H1 (cell line): Measurements from ENCODE around the gene GNAT1. TPM values are rescaled to one million over a fixed set of nuclear protein-coding genes. Genes with fewer than 3 reads are reported as not detected.

Source experiments
- CTCF ChIA-PET: fragments of 300-600 bp; sonication (Branson Sonifier 250); formaldehyde crosslinking; loops from one replicate; lab custom pipeline; 2021; ENCODE audit not compliant: partially characterized antibody; lab: Charles Lee
- POLR2A ChIA-PET: fragments of 300-600 bp; sonication (Branson Sonifier 250); formaldehyde crosslinking; loops from one replicate; lab custom pipeline; 2021; ENCODE audit warnings: inconsistent platforms; ENCODE audit not compliant: partially characterized antibody; lab: Charles Lee
- DNase-seq, 2 experiments: peaks; one replicate each; pipeline versions ENCODE4 v3.0.0 to v3.0.0-alpha.2; 2010 to 2022; ENCODE audit warnings: low spot score in 2 of 2, low read depth in 1 of 2, mixed read lengths in 1 of 2
- FAIRE-seq: peaks from 2 replicates; lab custom pipeline; 2011; peaks lifted over from hg19 to GRCh38; lab: Jason Lieb, UNC
- H2AFZ ChIP-seq: 2 replicates; pipeline ENCODE4 v1.8.1; 2012; ENCODE audit warnings: low read length, inconsistent platforms
- H2AK5ac ChIP-seq: 2 replicates; pipeline ENCODE4 v1.6.1; 2013; ENCODE audit warnings: low read depth, low read length
- H2BK120ac ChIP-seq: replicated peaks from 2 replicates; pipeline ENCODE3; 2013; ENCODE audit warnings: low read depth, low read length, inconsistent platforms
- H2BK12ac ChIP-seq: 2 replicates; pipeline ENCODE4 v1.6.1; 2013; ENCODE audit warnings: low read depth, low read length
- H2BK15ac ChIP-seq: 2 replicates; pipeline ENCODE4 v1.6.1; 2013; ENCODE audit warnings: low read length
- H2BK20ac ChIP-seq: 2 replicates; pipeline ENCODE4 v1.6.1; 2013; ENCODE audit warnings: low read length
- H2BK5ac ChIP-seq: 2 replicates; pipeline ENCODE4 v1.6.1; 2013; ENCODE audit warnings: low read depth, low read length
- H3K14ac ChIP-seq: 2 replicates; pipeline ENCODE4 v1.6.1; 2013; ENCODE audit warnings: inconsistent platforms; ENCODE audit not compliant: insufficient read length
- H3K18ac ChIP-seq: 2 replicates; pipeline ENCODE4 v1.6.1; 2013; ENCODE audit warnings: low read length; ENCODE audit errors: extremely low read depth
- H3K23ac ChIP-seq: 2 replicates; pipeline ENCODE4 v1.6.1; 2013; ENCODE audit warnings: inconsistent platforms; ENCODE audit not compliant: insufficient read length
- H3K23me2 ChIP-seq: 2 replicates; pipeline ENCODE4 v1.6.1; 2013; ENCODE audit warnings: low read depth, low read length
- H3K27ac ChIP-seq: 2 replicates; pipeline ENCODE4 v1.6.1; 2011; ENCODE audit warnings: low read depth, low read length, inconsistent platforms
- H3K27me3 ChIP-seq, 4 experiments: replicated peaks in 1 of 4; 1 replicate in 1 of 4; 2 replicates in 3 of 4; pipeline versions ENCODE4 v1.6.1 to v1.8.1; 2011 to 2013; ENCODE audit warnings: low read length in 3 of 4, mild to moderate bottlenecking in 3 of 4, inconsistent platforms in 2 of 4, mixed read lengths in 2 of 4, moderate library complexity in 1 of 4; ENCODE audit not compliant: control insufficient read depth in 3 of 4, insufficient read depth in 3 of 4; ENCODE audit errors: extremely low read depth in 1 of 4
- H3K36me3 ChIP-seq, 4 experiments: 2 replicates each; pipeline versions ENCODE4 v1.6.1 to v1.8.1; 2011 to 2013; ENCODE audit warnings: mild to moderate bottlenecking in 4 of 4, low read length in 3 of 4, moderate library complexity in 2 of 4, control low read depth in 1 of 4, inconsistent platforms in 1 of 4; ENCODE audit not compliant: insufficient read depth in 4 of 4, control insufficient read depth in 2 of 4
- H3K4ac ChIP-seq: replicated peaks from 2 replicates; pipeline ENCODE3; 2013; ENCODE audit warnings: low read length, low read depth, mixed read lengths, inconsistent platforms; ENCODE audit not compliant: insufficient read length
- H3K4me1 ChIP-seq, 4 experiments: replicated peaks in 1 of 4; 1 replicate in 1 of 4; 2 replicates in 3 of 4; pipeline versions ENCODE4 v1.6.1 to v1.8.1; 2011 to 2013; ENCODE audit warnings: low read length in 3 of 4, inconsistent platforms in 2 of 4, mixed read lengths in 1 of 4; ENCODE audit not compliant: insufficient read depth in 4 of 4, control insufficient read depth in 3 of 4
- H3K4me2 ChIP-seq, 2 experiments: 2 replicates each; pipeline versions ENCODE4 v1.6.1 to v1.8.1; 2011 to 2013; ENCODE audit warnings: low read depth in 2 of 2, low read length in 2 of 2, control low read depth in 1 of 2, inconsistent platforms in 1 of 2, mild to moderate bottlenecking in 1 of 2; ENCODE audit not compliant: insufficient read depth in 1 of 2
- H3K4me3 ChIP-seq, 4 experiments: fragments of 200-600, 300-600 bp in 1 of 4; sonication (generic), shearing (Covaris generic), sonication (Bioruptor Twin) in 1 of 4; 2 replicates each; pipeline versions ENCODE4 v1.5.1 to v1.8.1; 2011 to 2016; ENCODE audit warnings: low read length in 4 of 4, low read depth in 3 of 4, control low read depth in 2 of 4, inconsistent platforms in 2 of 4, mild to moderate bottlenecking in 2 of 4, mixed read lengths in 1 of 4, moderate library complexity in 1 of 4; ENCODE audit not compliant: insufficient read depth in 2 of 4; ENCODE audit errors: extremely low read depth in 1 of 4
- H3K56ac ChIP-seq: replicated peaks from 2 replicates; pipeline ENCODE3; 2013; ENCODE audit warnings: low read depth, mild to moderate bottlenecking, mixed read lengths, low read length, inconsistent platforms; ENCODE audit not compliant: insufficient read length
- H3K79me1 ChIP-seq: 2 replicates; pipeline ENCODE4 v1.6.1; 2013; ENCODE audit warnings: low read depth, low read length, control low read depth
- H3K79me2 ChIP-seq, 2 experiments: 2 replicates each; pipeline versions ENCODE4 v1.6.1 to v1.8.1; 2012 to 2013; ENCODE audit warnings: low read length in 2 of 2, mild to moderate bottlenecking in 2 of 2, inconsistent platforms in 1 of 2; ENCODE audit not compliant: insufficient read depth in 2 of 2, control insufficient read depth in 1 of 2
- H3K9ac ChIP-seq, 4 experiments: replicated peaks in 1 of 4; 1 replicate in 1 of 4; 2 replicates in 3 of 4; pipeline versions ENCODE4 v1.6.1 to v1.8.1; 2011 to 2013; ENCODE audit warnings: low read depth in 3 of 4, low read length in 3 of 4, control low read depth in 2 of 4, mild to moderate bottlenecking in 2 of 4, moderate library complexity in 2 of 4, inconsistent platforms in 1 of 4; ENCODE audit errors: extremely low read depth in 1 of 4
- H3K9me3 ChIP-seq, 2 experiments: 2 replicates each; pipeline versions ENCODE4 v1.6.1 to v1.8.1; 2012 to 2013; ENCODE audit warnings: mild to moderate bottlenecking in 2 of 2, moderate library complexity in 2 of 2, control low read depth in 1 of 2, inconsistent platforms in 1 of 2, low read depth in 1 of 2, low read length in 1 of 2, mixed read lengths in 1 of 2; ENCODE audit not compliant: insufficient read depth in 2 of 2
- H4K20me1 ChIP-seq, 2 experiments: replicated peaks in 1 of 2; 2 replicates each; pipeline versions ENCODE3 to v1.8.1; 2011 to 2013; ENCODE audit warnings: inconsistent platforms in 2 of 2, low read length in 2 of 2, mild to moderate bottlenecking in 1 of 2; ENCODE audit not compliant: insufficient read depth in 2 of 2, control insufficient read depth in 1 of 2
- H4K5ac ChIP-seq: 2 replicates; pipeline ENCODE4 v1.6.1; 2013; ENCODE audit warnings: low read length, low read depth, mixed read lengths, inconsistent platforms; ENCODE audit not compliant: insufficient read length
- H4K8ac ChIP-seq: 2 replicates; pipeline ENCODE4 v1.8.0; 2013; ENCODE audit warnings: mild to moderate bottlenecking, moderate library complexity, low read length, inconsistent platforms; ENCODE audit not compliant: insufficient read depth; ENCODE audit errors: extremely low read depth
- H4K91ac ChIP-seq: replicated peaks from 2 replicates; pipeline ENCODE3; 2013; ENCODE audit warnings: low read length, mixed read lengths, inconsistent platforms; ENCODE audit not compliant: insufficient read length
- BACH1 ChIP-seq: IDR thresholded peaks from 2 replicates; pipeline ENCODE4 v1.6.1; 2012; ENCODE audit warnings: low read length, improper control_type of control experiment
- CHD2 ChIP-seq: IDR thresholded peaks from 2 replicates; pipeline ENCODE4 v1.6.1; 2012; ENCODE audit warnings: low read length, improper control_type of control experiment
- EGR1 ChIP-seq: IDR thresholded peaks from 2 replicates; pipeline ENCODE4 v1.6.1; 2011; ENCODE audit warnings: low read depth, low read length, borderline replicate concordance
- JUND ChIP-seq: IDR thresholded peaks from 2 replicates; pipeline ENCODE4 v1.6.1; 2011; ENCODE audit warnings: mild to moderate bottlenecking, improper control_type of control experiment, low read length
- KDM1A ChIP-seq: fragments of 200-600, 300-600 bp; sonication (generic); IDR thresholded peaks from 2 replicates; pipeline ENCODE4 v1.7.1; 2016; ENCODE audit warnings: mild to moderate bottlenecking, low read length, borderline replicate concordance
- POU5F1 ChIP-seq: IDR thresholded peaks from 2 replicates; pipeline ENCODE4 v1.6.1; 2011; ENCODE audit warnings: low read depth, mild to moderate bottlenecking, low read length, moderate library complexity
- RAD21 ChIP-seq, 2 experiments: IDR thresholded peaks in 1 of 2; conservative IDR thresholded peaks in 1 of 2; 2 replicates each; pipeline ENCODE4 v1.6.1; 2011; ENCODE audit warnings: low read depth in 2 of 2, low read length in 2 of 2, improper control_type of control experiment in 1 of 2, inconsistent platforms in 1 of 2, mild to moderate bottlenecking in 1 of 2, moderate library complexity in 1 of 2
- TBP ChIP-seq: IDR thresholded peaks from 2 replicates; pipeline ENCODE4 v1.6.1; 2011; ENCODE audit warnings: low read depth, low read length, improper control_type of control experiment
- WGBS, 2 experiments: shearing (Covaris generic) in 1 of 2; methylation state at CpG; one replicate each; pipeline versions ENCODE4 v1.1.6 to v1.1.7; 2013 to 2015; ENCODE audit warnings: low lambda C conversion rate in 2 of 2, mixed read lengths in 2 of 2, inconsistent platforms in 1 of 2, low coverage in 1 of 2, missing lambda C conversion rate in 1 of 2; ENCODE audit not compliant: insufficient replicate concordance in 2 of 2, insufficient coverage in 1 of 2, insufficient read length in 1 of 2; ENCODE audit errors: extremely low coverage in 1 of 2, missing lambda C conversion rate in 1 of 2; 5-methylcytosine and 5-hydroxymethylcytosine counted together
- polyA plus RNA-seq, 7 experiments: library from polyadenylated mRNA; depleted of rRNA in 3 of 7; stranded (reverse) in 5 of 7; unstranded in 2 of 7; fragments of >200 nt in 5 of 7; fragments of 200-250 nt in 2 of 7; gene quantifications; 1 replicate in 5 of 7; 2 replicates in 1 of 7; 4 replicates in 1 of 7; pipeline versions ENCODE4 v1.2.1 to v1.2.3, GENCODE V29; 2011 to 2013; ENCODE audit warnings: missing spikeins in 2 of 7, mixed read lengths in 2 of 7
- total RNA-seq: library from RNA; stranded (reverse); fragmentation: NEBNext Ultra II Directional; extraction: Animal tissue kit (Norgen Biotek cat#: 25700); gene quantifications from 2 replicates; pipeline ENCODE4 v1.2.1, GENCODE V29; 2021

Gene GNAT1
- total and polyA plus RNA-seq, 2 of the 8 experiments (the other 6 are each of a cell fraction or from before 2014, with no cell fraction given): 0.08 TPM; not detected in 1

DNA sequence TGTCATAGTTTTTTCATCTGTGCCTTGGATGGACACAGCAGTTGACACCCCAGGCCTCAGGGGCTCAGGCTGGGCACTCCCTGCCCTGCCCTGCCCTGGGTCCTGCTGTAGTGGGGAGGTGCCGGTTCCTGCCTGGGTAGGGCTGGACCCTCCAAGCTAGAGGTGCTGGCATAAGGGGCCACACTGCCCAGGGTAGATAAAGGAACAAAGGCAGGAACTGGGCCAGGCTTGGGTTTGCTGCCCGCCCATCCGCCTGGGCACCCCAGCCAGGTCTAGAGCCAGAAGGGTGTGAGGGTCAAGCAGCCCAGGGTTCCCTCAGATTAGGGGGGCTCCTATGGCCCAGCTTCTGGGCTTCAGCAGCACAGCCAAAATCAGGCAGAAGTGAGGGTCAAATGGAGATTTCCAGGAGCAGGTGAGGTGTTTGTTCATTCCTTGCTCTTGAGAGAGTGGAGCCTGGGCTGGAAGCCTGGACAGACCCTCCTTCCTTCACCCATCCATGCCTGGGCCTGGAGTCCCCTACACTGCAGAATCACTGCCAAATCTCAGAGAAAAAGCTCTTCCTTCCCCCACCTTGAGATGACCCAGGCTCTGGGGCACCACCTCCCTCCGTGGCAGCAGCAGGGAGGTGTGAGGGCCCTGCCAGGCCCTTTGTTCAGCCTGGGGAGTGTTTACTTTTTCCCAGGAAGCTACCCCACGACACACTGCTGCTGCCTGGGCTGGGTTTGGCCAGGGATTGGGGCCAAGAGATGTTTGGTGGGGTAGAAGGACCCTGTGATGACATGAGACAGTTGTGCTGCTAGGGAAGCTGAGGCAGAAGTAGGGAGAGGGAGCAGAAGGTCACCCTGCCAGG is 29.2 kb upstream of the GNAT1 start:
- Histone ChIP-seq H3K4ac (no peak overlapping the region), H2BK15ac (no peak overlapping the region), H3K27ac (no peak overlapping the region), H3K14ac (no peak overlapping the region), H3K4me1 (peaks cover 0 to 43% (median 27%) of the 10 kb centered on the region in 4 experiments; a peak in 6 of 7 replicates), H4K5ac (no peak overlapping the region), H2BK5ac (no peak overlapping the region; the same call in 1 of the 2 replicates), H2BK120ac (no peak overlapping the region), H2AK5ac (no peak overlapping the region), H3K9ac (0 out of 7 replicates have a peak overlapping the region, but pooled peaks of 1 of the 4 experiments have one; percentile 6), H3K36me3 (peaks cover 7 to 20% (median 15%) of the 10 kb centered on the region in 4 experiments; a peak in 5 of 8 replicates), H2BK12ac (no peak overlapping the region), H3K23me2 (no peaks in the 10 kb centered on the region; the same call in 1 of the 2 replicates), H3K9me3 (no peaks in the 10 kb centered on the region), H3K27me3 (no peaks in the 10 kb centered on the region), H3K4me3 (no peak overlapping the region), H3K56ac (no peak overlapping the region), H3K23ac (no peak overlapping the region), H3K79me1 (peaks cover 26% of the 10 kb centered on the region), H2AFZ (no peak overlapping the region), H4K8ac (no peak overlapping the region), H3K4me2 (no peak overlapping the region), H2BK20ac (no peak overlapping the region), H4K91ac (no peak overlapping the region), H4K20me1 (peaks cover 6 to 22% of the 10 kb centered on the region in 2 experiments), H3K18ac (no peak overlapping the region), H3K79me2 (peaks cover 0 to 32% of the 10 kb centered on the region in 2 experiments; a peak in 3 of 4 replicates)
- WGBS, 2 experiments: 87% methylated on average over 3 of the region's 5 CpGs; no CpG with 5 or more reads in 1 of the 2 experiments
- CTCF ChIA-PET: interaction anchor here (1.0 to 25.0 kb wide), 8 partner anchors 10 to 84 kb away, joined by 3 to 299 read pairs (median 4); partner anchors contain the start of gene GNAT1
- FAIRE-seq (no peak), DNase-seq (no peak)
- TF ChIP-seq TBP (no peak), JUND (no peak), CHD2 (no peak), RAD21 (IDR thresholded peaks at IDR 0.05 in 1 of 2, conservative IDR thresholded peaks at IDR 0.05 in 1 of 2; ENCODE audit: low read depth in 2 of 2, low read length in 2 of 2) (no peak), BACH1 (no peak), EGR1 (no peak), KDM1A (no peak), POU5F1 (no peak)
- POLR2A ChIA-PET: no interaction called here
